GOT3 (cell line): ENCODE data around the gene KCNQ1OT1.

Experiments used
- DNase-seq: peaks from one replicate; lab custom pipeline; 2025; ENCODE audit warnings: mixed read lengths; lab: John Stamatoyannopoulos, UW

The KCNQ1OT1 gene

DNA sequence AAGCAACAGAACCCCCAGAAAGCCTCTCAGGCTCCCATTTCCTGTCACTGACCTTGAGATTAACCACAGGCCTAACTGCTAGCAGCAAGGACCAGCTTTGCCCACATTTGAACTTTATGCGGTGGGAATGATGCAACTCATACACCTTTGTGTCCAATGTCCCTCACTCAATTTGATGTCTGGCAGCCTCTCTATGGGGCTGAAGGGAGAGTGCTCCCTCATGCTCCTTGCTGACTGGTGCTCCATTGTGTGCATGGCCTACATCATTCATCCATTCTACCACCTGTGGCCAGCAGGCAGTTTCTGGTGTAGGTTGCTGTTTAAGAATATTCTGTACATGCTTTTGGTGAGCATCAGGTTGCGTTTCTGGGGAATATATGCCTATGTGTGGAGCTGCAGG, 31.9 kb downstream of the KCNQ1OT1 start:
- no peak for DNase-seq

DNA sequence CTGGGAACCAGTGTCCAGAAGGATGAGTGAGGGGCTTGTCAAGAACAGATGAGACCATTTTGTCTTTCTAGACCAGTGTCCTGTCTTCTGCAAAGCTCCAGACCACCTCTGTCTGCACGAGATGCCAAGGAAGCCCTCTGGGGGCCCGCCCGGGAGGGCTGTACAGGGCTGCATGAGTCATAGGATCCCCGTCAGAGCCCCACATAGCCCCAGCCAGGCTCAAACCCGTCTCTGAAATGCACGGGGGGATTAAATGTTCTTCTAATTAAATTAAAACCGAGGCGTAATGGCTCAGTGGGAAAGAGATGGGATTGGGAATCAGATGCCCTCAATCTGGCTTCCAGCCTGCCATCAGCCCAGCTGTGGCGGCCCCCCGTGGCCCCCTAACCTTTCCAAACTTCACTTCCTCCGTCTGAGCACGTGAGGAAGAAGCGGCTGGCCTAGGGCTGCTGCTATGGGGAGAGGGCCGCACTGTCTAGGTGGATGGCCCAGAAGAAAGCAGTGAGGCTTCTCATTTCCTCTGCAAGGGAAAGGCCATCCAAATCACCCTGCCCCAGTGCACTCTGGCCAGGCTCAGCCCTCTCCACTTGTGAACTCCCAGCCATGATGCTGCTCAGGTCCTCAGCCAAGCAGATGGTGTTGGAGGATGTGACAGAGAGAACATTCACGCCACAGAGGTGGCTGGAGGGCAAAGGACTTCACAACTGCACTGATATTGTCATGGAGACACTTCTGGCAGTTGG, 32.8 kb downstream of the KCNQ1OT1 start:
- DNase-seq, result no peak

DNA sequence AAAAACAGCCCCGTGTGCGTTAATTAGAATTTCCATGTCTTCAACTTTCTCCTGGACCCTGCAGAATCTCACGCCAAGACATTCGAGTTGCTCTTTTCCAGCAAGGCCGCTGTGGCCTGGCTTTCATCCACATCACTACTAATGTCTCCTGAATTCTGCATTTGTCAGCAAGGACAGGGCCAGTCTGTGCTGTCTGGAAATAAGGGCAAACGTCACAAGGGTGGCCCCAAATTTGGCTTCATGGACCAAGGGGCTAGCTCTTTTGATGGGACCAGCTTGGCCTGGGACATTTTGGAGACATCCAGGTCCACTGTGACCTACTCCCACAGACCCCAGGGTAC, 33.4 kb downstream of the KCNQ1OT1 start:
- no peak for DNase-seq

DNA sequence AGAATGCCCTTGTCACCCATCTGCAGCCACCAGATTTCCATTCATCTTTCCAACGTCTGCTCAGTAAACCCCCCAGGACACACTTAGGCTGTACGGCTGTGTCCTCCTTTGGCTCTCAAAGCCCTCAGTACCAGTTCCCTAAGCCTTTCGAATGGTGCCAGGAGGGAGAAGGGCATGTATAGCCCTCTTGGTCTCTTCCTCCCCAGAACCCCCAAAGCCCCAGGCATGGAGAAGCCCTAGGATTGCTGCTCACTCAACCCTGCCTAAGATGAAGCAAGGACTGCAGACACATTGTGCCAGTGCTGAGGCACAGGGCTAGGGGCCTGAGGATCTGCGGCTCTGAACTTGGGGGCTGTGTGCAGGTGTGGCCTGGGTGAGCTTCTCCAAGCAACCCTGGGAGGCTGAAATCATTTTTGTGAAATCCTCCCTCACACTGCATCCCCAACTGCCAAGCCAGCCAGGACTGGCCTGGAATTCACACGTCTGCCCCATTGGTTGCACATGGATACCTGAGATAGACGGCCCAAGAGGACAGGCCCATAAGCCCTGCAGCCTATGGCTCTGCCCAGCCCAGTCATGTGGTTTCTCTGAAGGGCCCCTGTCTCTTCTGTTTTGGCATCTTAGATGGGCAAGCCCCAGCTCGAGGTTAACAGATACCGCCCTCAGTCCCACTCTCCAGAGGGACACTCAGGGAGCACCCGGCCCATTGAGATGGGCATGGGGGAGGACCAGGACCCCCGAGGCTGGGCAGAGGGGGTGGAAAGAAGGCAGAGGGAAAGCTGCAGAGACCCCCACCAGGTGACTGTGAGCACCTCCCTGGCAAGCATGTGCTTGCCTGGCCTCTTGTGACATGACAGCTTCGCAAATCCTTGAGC, 34.0 kb downstream of the KCNQ1OT1 start:
- DNase-seq, result no peak

DNA sequence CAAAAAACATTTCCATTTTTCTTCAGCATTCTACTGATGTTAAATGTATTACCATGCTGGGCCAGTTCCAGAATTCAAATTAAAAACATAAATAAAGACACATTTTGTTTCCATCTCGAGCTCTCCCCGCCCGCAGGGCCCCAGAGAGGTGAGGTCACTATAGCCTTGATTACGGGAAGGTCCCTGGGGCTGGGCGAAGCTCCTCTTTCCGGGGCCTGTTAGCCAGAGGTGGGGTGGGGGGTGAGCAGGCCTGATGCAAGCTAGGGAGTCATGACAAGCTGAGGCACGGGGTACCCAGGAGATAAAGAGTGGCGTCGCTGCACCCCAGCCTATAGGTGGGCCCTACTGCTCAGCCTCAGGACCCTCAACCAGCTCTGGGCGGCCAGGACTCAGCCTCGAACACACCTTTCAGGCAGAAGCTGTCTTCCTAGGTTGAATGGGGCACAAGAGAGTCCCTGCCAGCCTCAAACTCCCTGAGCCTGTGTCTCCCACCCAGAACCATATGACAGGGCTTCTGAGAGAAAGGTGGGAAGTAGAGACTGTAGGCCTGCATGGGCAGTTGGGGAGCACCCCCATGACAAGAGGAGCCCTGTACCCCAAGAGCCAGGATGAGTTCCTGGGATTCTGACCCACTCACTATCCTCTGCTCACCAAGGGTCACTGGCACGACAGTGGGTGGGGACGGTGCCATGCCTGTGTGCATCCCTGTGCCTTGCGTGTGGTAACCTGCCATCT, 34.8 kb downstream of the KCNQ1OT1 start:
- DNase-seq, result no peak

DNA sequence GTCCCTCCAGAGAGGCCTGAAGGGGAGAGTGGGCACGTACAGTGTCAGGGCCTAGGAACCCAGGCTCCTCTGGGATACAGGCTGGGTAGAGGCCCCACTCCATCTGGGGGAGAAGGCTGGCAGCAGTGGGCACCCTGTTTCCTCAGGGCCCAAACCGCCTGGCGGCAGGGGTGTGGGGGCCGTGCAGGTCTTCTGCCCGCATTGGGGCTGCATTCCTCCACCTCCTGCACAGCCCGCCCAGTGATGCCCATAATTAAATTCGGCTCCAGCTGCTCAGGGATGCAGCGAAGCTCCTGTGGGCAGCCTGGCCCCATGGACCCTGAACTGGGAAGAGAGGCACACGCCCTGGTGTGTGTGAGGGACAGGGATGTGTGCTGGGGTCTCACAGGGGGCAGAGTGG, 35.4 kb downstream of the KCNQ1OT1 start:
- DNase-seq, result no peak

DNA sequence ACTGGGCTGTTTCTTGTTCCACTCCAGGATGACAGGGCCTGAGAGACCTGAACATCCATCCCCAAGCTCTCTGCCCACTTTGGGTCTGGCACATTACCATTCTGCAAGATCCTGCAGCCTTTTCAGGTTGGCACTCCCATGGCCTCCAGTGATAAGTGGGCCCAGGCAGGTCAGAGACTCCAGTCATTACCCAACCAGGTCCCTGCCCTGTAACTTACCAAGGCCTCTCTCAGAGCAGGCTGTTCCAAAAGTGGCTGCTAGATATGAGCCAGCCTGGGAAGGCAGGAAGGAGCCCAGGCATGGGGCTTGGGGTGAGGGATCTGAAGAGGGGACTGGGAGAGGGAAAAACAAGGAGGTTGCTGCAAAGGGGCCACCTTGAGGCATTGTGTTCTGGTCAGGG, 35.9 kb downstream of the KCNQ1OT1 start:
- DNase-seq, result no peak

DNA sequence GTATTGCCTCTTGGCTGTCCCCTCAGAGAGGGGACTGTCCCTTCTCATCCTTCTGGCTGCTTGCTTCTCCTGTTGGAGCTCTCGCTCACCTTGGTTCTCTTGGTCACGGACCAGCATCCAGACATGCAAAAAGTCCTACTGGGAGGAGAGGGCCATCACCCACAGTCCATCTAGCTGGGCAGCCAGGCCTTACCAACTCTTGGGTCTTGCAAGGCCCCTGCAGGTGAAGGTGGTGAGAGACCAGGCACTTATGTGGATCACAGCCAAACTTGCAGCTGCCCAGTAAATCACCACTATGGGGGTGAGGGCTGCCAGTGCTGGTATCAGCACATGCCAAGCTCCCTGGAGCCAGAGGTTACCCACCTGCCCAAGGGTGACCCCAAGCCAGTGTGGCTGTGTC, 36.3 kb downstream of the KCNQ1OT1 start:
- no peak for DNase-seq

DNA sequence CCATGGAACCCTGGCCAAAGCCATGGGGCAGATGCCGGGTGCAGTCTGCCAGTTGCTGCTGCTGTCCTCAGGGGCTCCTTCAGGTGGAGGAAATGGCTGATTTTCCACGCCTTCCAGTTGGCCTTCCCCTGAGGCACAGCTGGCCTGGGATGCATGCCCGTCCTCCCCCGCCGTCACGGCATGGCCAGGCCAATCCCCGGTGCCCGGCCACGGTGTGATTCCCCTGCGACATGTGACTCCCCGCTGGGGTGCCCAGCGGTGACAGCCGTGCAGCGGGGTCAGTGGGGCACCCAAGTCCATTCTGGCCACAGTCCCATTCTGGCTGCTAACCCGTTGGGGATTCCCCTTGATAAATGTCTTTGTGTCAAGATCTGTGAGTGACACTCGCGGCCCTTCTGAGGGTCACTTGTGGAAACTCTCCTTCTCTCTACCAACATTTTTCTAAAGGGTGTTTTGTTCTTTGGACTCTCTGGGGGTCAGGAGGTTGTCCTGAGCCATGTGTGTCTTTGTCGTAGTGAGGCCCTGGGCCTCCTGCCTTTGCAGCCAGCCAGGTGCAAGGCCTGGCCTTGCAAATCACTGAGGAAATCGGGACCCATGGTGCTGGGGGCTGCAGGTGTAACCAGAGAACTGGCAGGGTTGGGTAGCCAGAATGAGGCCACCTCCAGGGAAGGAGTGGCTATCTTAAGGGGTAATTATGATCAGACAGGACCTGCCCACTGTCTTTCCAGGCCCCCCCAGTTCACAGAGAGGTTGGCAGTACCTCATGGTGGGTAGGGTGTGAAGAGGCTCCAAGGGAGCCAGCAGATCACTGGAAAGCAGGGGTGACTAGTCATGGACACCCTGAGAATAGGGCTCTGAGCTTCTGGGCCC, 37.1 kb downstream of the KCNQ1OT1 start:
- no peak for DNase-seq

DNA sequence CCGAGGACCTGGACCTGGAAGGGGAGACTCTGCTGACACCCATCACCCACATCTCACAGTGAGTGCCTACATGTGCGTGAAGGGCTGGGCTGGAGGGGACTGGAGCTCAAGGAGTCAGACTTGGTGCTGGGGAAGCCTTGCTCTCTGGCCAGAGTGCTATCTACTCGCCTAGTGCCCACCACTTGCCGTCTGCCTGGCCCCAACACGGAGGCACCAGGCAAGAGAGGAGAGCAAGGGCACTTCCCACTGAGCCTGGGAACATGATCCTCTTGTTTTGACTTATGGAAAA, 37.8 kb downstream of the KCNQ1OT1 start:
- no peak for DNase-seq

DNA sequence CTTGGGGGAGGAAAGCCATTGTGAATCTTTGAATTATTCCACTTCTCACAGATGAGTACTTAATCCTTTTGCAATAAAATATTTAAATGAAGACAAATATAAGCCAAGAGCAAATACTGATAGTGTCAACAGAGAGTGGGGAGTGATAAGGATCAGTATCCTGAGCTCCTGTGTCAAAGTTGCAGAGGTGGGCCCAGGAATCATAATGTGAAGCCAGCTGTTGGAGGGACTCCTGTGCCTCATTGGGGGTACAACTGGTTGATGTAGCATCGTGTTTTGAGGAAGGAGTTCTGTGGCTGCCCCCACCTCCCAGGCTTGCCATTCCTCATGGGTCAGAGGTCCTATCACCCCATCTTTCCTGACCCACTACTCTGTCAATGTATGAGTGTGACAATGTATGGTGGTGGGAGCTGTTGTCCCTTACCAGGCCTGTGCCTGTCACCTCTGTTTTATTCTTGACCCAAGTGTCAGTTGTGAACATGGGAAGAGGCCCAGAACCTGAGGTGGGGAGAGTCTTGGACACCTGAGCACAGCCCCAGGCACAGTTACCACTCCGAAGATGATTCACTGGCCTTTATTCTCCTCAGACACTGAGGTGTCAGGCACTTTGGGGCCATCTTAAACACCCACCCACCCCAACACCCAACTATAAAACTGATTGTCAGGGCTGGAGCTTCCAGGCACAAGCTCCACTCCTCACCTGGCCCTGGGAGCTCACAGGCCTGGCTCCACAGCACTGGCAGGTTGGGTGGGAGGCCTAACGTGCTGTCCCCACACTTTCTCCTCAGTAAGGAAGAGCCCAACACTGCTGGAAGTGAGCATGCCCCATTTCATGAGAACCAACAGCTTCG, 38.4 kb downstream of the KCNQ1OT1 start:
- DNase-seq, result no peak

DNA sequence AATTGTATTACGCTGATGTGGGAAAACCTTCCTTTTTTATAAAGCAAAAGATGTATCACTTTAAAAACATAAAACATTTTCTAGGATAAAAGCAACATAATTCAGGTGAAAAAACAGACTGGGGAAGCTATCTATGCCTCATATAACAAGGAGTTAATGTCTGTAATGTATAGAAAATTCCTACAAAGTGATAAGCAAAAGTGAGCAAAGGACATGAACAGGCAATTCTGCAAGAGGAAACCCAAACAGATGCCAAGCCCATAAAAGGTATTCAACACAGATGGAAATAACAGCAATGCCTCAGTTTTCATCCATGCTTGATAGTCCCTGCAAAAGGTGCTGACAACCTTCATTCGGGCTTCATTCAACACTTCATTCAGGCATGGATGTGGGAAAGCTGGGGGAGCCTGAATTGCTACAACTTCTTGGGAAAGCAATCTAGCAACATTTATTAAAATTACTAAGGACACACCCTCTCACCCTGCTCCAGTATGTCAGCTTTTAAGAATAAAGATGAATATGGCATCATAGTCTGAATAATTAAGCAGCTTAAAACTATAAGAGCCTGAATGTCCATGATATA, 39.3 kb downstream of the KCNQ1OT1 start:
- DNase-seq, result no peak

DNA sequence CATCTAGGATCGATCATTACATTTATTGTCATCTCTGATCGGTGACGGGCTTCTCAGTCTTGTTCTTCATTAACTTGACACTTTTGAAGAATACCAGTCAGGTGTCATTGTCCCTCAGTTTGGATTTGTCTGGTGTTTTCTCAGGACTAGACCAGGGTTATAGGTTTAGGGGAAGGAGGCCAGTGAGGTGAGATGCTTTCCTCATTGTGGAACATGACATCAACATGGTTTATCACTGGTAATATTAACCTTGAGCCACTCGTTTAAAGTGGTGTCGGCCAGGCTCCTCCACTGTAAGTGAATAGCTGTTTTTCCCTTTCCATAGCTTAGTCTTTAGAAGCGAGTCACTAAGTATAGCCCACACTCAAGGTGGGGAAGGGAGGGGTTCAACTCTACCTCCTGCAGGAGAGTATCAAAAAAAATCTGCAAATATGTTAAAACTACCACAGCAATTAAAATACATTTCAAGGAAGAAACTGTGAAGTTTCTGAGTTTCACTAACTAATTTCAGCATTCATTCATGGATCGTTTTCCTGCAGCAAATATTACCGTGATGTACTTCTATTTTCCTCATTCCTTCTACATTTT, 42.0 kb downstream of the KCNQ1OT1 start:
- DNase-seq, result no peak

DNA sequence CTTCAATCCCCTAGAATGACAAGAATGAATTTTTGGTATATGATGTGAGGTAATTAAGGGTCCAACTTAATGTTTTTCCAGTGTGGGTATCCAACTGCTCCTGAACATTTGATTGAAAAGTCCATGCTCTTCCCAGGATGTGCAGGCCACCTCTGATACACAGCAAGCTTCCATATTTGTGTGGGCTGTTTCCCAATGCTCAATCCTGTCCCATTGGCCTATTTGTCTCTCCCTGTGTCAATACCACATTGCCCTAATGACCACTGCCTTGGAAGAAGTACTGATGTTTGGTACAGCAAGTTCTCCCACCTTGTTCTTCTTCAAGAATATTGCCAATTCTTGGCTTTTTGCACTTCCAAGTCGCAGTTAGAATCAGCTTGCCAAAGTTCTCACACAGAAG, 42.9 kb downstream of the KCNQ1OT1 start:
- DNase-seq, result no peak

DNA sequence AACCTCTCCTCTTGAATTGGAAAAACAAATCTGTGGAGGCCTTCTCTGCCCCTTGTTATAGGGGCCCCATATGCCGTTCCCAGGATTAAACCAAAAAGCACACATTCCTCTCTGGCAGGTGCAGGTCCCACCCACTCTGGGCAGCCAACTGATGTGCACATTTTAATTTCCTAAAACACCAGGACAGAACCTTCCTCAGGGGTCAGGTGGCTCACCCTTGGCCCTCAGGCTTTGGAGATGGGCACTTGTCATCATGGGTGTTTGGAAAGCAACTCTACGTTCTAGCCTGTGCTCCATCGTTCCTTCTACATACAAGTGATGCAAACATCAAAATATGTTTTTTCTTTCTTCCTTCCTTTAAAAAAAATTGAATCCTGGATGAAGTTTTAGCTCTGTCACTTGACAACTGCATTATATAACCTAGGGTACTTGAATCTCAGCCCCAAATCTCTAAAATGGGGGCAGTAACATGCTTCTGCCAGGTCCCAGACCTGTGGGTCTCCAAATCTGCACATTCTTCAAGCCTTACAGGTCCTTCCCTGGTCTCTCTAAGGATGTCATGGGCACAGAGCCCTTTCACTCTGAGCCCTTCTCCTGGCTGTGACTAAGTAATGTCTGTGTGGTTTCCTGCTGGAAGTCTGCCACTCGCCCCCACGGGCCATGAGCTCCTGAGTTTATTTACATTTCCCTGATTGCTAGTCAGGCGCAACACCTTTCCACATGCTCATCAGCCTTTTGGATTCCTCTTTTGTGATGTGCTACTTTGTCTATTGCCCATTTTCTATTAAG, 43.8 kb downstream of the KCNQ1OT1 start:
- DNase-seq, result no peak

DNA sequence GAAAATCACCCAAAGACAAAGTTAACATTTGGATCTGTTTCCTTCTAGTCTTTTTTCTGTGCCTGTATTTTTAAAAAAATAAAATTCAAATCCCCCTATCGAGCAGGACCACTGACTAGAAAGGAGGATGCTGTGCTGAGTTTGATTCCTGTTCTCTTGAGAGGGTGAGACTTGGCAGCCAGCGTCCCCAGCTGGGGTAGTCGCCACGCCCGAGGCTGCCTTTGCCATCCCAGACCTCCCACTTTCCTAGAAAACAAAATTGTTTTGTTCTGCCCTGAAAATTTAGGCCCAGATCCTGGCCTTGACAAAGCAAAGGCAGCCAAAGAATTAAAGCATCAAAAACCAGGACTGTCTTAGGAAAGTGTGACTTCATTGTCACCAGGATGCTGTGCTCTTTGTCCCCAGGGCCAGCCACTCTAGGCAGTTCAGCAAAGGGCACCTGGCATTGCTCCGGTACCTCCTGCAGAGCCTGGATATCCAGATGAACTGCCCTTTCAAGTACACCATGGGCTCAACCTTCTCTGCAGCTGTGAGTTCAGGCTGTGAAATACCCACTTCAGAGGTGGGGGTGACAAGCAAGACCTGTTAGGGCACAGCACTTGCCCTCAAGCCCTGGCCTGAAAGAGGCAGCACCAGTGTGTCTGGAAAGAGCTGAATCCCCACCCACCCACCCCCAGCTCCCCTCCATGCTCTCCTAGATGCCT, 44.6 kb downstream of the KCNQ1OT1 start:
- no peak for DNase-seq

DNA sequence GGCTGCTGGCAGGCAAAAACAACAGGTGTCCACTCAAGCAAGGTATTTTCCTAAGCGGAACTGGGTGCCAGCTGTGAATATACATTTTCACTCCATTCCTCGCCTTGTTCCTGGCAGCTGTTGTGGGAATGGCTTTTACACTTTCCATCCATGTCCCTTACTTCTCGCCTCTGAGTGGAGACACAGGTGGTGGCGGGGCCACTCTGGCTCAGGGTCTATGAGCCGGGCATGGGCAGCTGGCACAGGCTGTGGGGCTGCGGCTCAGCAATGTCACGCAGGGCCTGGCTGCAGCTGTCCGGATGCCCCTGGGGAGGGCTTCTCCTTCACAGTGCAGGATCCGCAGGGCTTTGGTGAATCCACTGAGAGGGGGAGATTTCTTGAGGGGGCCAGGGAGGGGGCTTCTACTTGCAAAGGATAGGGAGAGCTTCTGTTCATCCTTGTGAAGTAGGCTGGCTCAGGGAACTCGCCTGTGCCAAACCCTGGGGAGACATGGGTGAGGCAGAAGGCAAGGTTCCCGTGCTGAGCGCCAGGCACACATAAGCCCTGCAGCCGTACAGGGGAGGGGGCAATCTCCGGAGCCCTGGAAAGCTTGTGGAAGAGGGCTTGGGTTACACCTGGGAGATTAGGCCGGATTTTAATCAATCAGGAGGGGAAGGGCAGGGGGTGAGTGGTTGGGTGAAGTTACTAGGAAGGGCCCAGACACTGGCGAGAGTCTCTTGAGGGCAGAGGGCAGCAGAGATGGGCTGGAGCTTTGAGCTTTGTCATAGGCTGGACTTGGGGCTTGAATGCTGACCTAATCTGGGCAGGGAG, 45.7 kb downstream of the KCNQ1OT1 start:
- no peak for DNase-seq

DNA sequence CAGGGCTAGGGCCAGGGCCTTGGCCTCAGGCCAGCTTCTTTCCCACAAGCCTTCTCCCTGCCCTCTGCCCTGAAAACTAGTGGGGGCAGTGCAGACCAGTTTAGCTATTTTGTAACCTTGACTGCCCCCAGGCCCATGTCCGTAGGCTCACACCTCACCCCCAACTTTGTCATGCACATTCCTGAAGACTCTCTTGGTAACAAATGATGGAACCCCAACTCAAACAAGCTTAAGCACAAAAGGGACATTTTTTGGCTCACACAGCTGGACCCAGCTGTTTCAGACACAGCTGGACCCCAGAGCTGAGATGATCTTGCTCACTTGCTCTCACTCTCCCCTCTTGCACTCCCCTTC, 46.6 kb downstream of the KCNQ1OT1 start:
- no peak for DNase-seq
